GM12878 (cell line): ENCODE results near the gene CORO1C. TPM values are rescaled to one million over a fixed set of nuclear protein-coding genes. Genes with fewer than 3 reads are reported as not detected.

Source experiments
- ATAC-seq: fragments of 200-7000 bp; cut with Tn5 transposase; 3 replicates; pipeline ENCODE4 v1.9.1; 2020; ENCODE audit warnings: mild to moderate bottlenecking, moderate library complexity
- BruUV-seq: library from RNA; stranded (reverse); fragments of 400-500 nt; replicated peaks from 2 replicates; lab custom pipeline; 2021; lab: Mats Ljungman, UMichigan
- CTCF ChIA-PET: fragments of 300-600 bp; sonication (Branson Sonifier 250); formaldehyde crosslinking; extraction: SDS; loops from one replicate; lab custom pipeline; 2021; ENCODE audit warnings: inconsistent platforms; lab: Yijun Ruan, JAX
- POLR2A ChIA-PET: fragments of 350-600 bp; formaldehyde crosslinking; extraction: SDS; loops from one replicate; lab custom pipeline; 2021; ENCODE audit warnings: inconsistent platforms; lab: Charles Lee
- RAD21 ChIA-PET: fragments of 300-600 bp; sonication (Branson Sonifier 250); formaldehyde crosslinking; loops from one replicate; lab custom pipeline; 2023; ENCODE audit warnings: antibody characterized with exemption; ENCODE audit not compliant: unreplicated experiment; lab: Charles Lee
- SMC1A ChIA-PET: fragments of 300-600 bp; sonication (Branson Sonifier 250); formaldehyde crosslinking; loops from one replicate; lab custom pipeline; 2023; ENCODE audit not compliant: unreplicated experiment, uncharacterized antibody; lab: Charles Lee
- DNase-seq: peaks from one replicate; pipeline ENCODE4 v3.0.0-alpha.2; 2011; ENCODE audit warnings: low read depth, low spot score
- FAIRE-seq: peaks from 3 replicates; lab custom pipeline; 2011; peaks lifted over from hg19 to GRCh38; lab: Jason Lieb, UNC
- H2AFZ ChIP-seq: 2 replicates; pipeline ENCODE4 v1.6.0; 2011; ENCODE audit warnings: low read depth, low read length, control low read depth; ENCODE audit not compliant: control insufficient read depth
- H3K27ac ChIP-seq: 2 replicates; pipeline ENCODE4 v1.5.1; 2011; ENCODE audit warnings: control low read depth; ENCODE audit not compliant: control insufficient read depth, insufficient read depth
- H3K27me3 ChIP-seq, 2 experiments: replicated peaks in 1 of 2; 2 replicates each; pipeline versions ENCODE4 v1.6.0 to v1.6.1; 2011; ENCODE audit warnings: low read length in 1 of 2; ENCODE audit not compliant: control insufficient read depth in 2 of 2, insufficient read depth in 2 of 2
- H3K36me3 ChIP-seq, 2 experiments: 2 replicates each; pipeline ENCODE4 v1.5.1; 2011; ENCODE audit warnings: low read length in 1 of 2; ENCODE audit not compliant: control insufficient read depth in 2 of 2, insufficient read depth in 2 of 2
- H3K4me1 ChIP-seq: 2 replicates; pipeline ENCODE4 v1.6.1; 2011; ENCODE audit warnings: mild to moderate bottlenecking, low read length, moderate library complexity, mixed read lengths; ENCODE audit not compliant: control insufficient read depth, insufficient read depth
- H3K4me2 ChIP-seq: 2 replicates; pipeline ENCODE4 v1.6.0; 2011; ENCODE audit warnings: control low read depth; ENCODE audit not compliant: control insufficient read depth, insufficient read depth
- H3K4me3 ChIP-seq: fragments of 200-600 bp; sonication (generic); 2 replicates; pipeline ENCODE4 v1.5.1; 2016
- H3K79me2 ChIP-seq: 2 replicates; pipeline ENCODE4 v1.6.0; 2011; ENCODE audit warnings: low read length; ENCODE audit not compliant: control insufficient read depth, insufficient read depth
- H3K9ac ChIP-seq: 2 replicates; pipeline ENCODE4 v1.8.0; 2011; ENCODE audit warnings: low read length, control low read depth, mixed read lengths; ENCODE audit not compliant: control insufficient read depth, insufficient read depth
- H3K9me3 ChIP-seq: replicated peaks from 3 replicates; pipeline ENCODE4 v1.5.1; 2011; ENCODE audit warnings: mild to moderate bottlenecking, low read length; ENCODE audit not compliant: control insufficient read depth, insufficient read depth
- H4K20me1 ChIP-seq: 2 replicates; pipeline ENCODE4 v1.6.0; 2011; ENCODE audit not compliant: control insufficient read depth, insufficient read depth
- BMI1 ChIP-seq: fragments of 450-650 bp; IDR thresholded peaks from 2 replicates; pipeline ENCODE4 v1.6.1; 2016; ENCODE audit warnings: mild to moderate bottlenecking, moderate library complexity, borderline replicate concordance
- BRCA1 ChIP-seq: IDR thresholded peaks from 2 replicates; pipeline ENCODE4 v1.6.1; 2011; ENCODE audit warnings: low read depth, low read length, improper control_type of control experiment
- ETV6 ChIP-seq, 2 experiments: fragments of 450-650 bp in 1 of 2; IDR thresholded peaks in 1 of 2; conservative IDR thresholded peaks in 1 of 2; 2 replicates each; pipeline ENCODE4 v1.6.1; 2014; ENCODE audit warnings: antibody characterized with exemption in 1 of 2, borderline replicate concordance in 1 of 2, low read depth in 1 of 2, mild to moderate bottlenecking in 1 of 2, moderate library complexity in 1 of 2
- MEF2A ChIP-seq: IDR thresholded peaks from 2 replicates; pipeline ENCODE4 v1.6.1; 2011; ENCODE audit warnings: low read depth, mild to moderate bottlenecking, low read length, moderate library complexity; ENCODE audit not compliant: insufficient read depth
- SUPT20H ChIP-seq: IDR thresholded peaks from 2 replicates; pipeline ENCODE4 v1.6.1; 2011; ENCODE audit warnings: low read depth, mild to moderate bottlenecking, low read length, moderate library complexity, borderline replicate concordance; ENCODE audit not compliant: control insufficient read depth
- TAF1 ChIP-seq: IDR thresholded peaks from 2 replicates; pipeline ENCODE4 v1.6.1; 2011; ENCODE audit warnings: mild to moderate bottlenecking, low read depth, low read length, borderline replicate concordance
- TBL1XR1 ChIP-seq: IDR thresholded peaks from 2 replicates; pipeline ENCODE4 v1.6.1; 2012; ENCODE audit warnings: low read depth, low read length, improper control_type of control experiment
- ZBED1 ChIP-seq: IDR thresholded peaks from 2 replicates; pipeline ENCODE4 v1.6.1; 2016; ENCODE audit warnings: borderline replicate concordance
- ZNF622 ChIP-seq: fragments of 450-650 bp; IDR thresholded peaks from 2 replicates; pipeline ENCODE4 v1.6.1; 2017; ENCODE audit warnings: mild to moderate bottlenecking, inconsistent platforms
- WGBS: methylation state at CpG from one replicate; pipeline ENCODE4 v1.1.6; 2016; ENCODE audit warnings: low lambda C conversion rate; ENCODE audit not compliant: insufficient replicate concordance, insufficient coverage; ENCODE audit errors: missing lambda C conversion rate; 5-methylcytosine and 5-hydroxymethylcytosine counted together
- in situ Hi-C: fragments of 300-500 bp; cut with MboI; formaldehyde crosslinking; loops from 9 replicates; pipeline ENCODE4 v1.14.3; 2018; ENCODE audit warnings: mixed read lengths
- intact Hi-C: fragments of 100-400 bp; cut with micrococcal nuclease; formaldehyde crosslinking; loops from one replicate; pipeline ENCODE4 v1.14.2; 2022; ENCODE audit not compliant: unreplicated experiment
- polyA plus RNA-seq, 11 experiments: library from polyadenylated mRNA; depleted of rRNA in 4 of 11; unstranded in 6 of 11; stranded (reverse) in 5 of 11; fragments of >200 nt; fragmentation: Nextera tagmentation in 4 of 11; fragmentation: Illumina TruSeq in 1 of 11; extraction: Ambion mirVana in 4 of 11; extraction: Trizol in 1 of 11; gene quantifications; 1 replicate in 1 of 11; 2 replicates in 10 of 11; pipeline versions ENCODE4 v1.2.1 to v1.2.3, GENCODE V29; 2011 to 2016; ENCODE audit warnings: inconsistent platforms in 2 of 11, missing spikeins in 2 of 11, low read depth in 1 of 11
- total RNA-seq, 4 experiments: library from RNA; depleted of rRNA in 3 of 4; stranded (reverse); fragments of >200 nt in 3 of 4; fragmentation: Illumina TruSeq in 1 of 4; extraction: Trizol in 1 of 4; gene quantifications; 2 replicates each; pipeline versions ENCODE4 v1.2.1 to v1.2.3, GENCODE V29; 2013 to 2021
- TF ChIP-seq, protein P1 (sequence below): IDR thresholded peaks from 2 replicates; pipeline ENCODE4 v1.6.1; 2012; ENCODE audit warnings: improper control_type of control experiment, low read depth, low read length; ENCODE audit not compliant: insufficient replicate concordance
- TF ChIP-seq, protein P2 (sequence below): fragments of 450-650 bp; IDR thresholded peaks from 2 replicates; pipeline ENCODE4 v1.6.1; 2016; ENCODE audit warnings: mild to moderate bottlenecking

Gene CORO1C
- total and polyA plus RNA-seq, 10 of the 15 experiments (the other 5 are each of a cell fraction or from before 2014, with no cell fraction given) = 52.7 to 254 (median 171) TPM

- peak overlapping the region; percentile 88 for H3K4me3 ChIP-seq
- H3K27me3 ChIP-seq = no peaks in the 10 kb centered on the region
- no peaks in the 10 kb centered on the region for H3K9me3 ChIP-seq
- DNase-seq = no peak
- 81% methylated on average over 9 of the region's 9 CpGs for WGBS
- RAD21 ChIA-PET = interaction anchor here (0.6 to 2.9 kb wide), 6 partner anchors 17 to 94 kb away, joined by 3 to 14 read pairs (median 4); no protein-coding TSS in a partner anchor
- CTCF ChIA-PET = interaction anchor here (0.7 to 1.3 kb wide), 8 partner anchors 9 to 130 kb away, joined by 3 to 6 read pairs (median 4); no protein-coding TSS in a partner anchor
- in situ Hi-C loops = no loop called here
- H3K9ac ChIP-seq = peak overlapping the region; percentile 90
- TF ChIP-seq TAF1 = no peak
- TF ChIP-seq SUPT20H = no peak
- no peak for TF ChIP-seq ZBED1
- TF ChIP-seq MEF2A = no peak
- TF ChIP-seq, protein P1, sequence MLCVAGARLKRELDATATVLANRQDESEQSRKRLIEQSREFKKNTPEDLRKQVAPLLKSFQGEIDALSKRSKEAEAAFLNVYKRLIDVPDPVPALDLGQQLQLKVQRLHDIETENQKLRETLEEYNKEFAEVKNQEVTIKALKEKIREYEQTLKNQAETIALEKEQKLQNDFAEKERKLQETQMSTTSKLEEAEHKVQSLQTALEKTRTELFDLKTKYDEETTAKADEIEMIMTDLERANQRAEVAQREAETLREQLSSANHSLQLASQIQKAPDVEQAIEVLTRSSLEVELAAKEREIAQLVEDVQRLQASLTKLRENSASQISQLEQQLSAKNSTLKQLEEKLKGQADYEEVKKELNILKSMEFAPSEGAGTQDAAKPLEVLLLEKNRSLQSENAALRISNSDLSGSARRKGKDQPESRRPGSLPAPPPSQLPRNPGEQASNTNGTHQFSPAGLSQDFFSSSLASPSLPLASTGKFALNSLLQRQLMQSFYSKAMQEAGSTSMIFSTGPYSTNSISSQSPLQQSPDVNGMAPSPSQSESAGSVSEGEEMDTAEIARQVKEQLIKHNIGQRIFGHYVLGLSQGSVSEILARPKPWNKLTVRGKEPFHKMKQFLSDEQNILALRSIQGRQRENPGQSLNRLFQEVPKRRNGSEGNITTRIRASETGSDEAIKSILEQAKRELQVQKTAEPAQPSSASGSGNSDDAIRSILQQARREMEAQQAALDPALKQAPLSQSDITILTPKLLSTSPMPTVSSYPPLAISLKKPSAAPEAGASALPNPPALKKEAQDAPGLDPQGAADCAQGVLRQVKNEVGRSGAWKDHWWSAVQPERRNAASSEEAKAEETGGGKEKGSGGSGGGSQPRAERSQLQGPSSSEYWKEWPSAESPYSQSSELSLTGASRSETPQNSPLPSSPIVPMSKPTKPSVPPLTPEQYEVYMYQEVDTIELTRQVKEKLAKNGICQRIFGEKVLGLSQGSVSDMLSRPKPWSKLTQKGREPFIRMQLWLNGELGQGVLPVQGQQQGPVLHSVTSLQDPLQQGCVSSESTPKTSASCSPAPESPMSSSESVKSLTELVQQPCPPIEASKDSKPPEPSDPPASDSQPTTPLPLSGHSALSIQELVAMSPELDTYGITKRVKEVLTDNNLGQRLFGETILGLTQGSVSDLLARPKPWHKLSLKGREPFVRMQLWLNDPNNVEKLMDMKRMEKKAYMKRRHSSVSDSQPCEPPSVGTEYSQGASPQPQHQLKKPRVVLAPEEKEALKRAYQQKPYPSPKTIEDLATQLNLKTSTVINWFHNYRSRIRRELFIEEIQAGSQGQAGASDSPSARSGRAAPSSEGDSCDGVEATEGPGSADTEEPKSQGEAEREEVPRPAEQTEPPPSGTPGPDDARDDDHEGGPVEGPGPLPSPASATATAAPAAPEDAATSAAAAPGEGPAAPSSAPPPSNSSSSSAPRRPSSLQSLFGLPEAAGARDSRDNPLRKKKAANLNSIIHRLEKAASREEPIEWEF = no peak
- no peak for TF ChIP-seq BRCA1
- TF ChIP-seq, protein P2, sequence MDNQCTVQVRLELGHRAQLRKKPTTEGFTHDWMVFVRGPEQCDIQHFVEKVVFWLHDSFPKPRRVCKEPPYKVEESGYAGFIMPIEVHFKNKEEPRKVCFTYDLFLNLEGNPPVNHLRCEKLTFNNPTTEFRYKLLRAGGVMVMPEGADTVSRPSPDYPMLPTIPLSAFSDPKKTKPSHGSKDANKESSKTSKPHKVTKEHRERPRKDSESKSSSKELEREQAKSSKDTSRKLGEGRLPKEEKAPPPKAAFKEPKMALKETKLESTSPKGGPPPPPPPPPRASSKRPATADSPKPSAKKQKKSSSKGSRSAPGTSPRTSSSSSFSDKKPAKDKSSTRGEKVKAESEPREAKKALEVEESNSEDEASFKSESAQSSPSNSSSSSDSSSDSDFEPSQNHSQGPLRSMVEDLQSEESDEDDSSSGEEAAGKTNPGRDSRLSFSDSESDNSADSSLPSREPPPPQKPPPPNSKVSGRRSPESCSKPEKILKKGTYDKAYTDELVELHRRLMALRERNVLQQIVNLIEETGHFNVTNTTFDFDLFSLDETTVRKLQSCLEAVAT = no peak
- TF ChIP-seq ZNF622 = no peak
- TF ChIP-seq TBL1XR1 = no peak
- TF ChIP-seq ETV6 (conservative IDR thresholded peaks at IDR 0.05 in 1 of 2, IDR thresholded peaks at IDR 0.05 in 1 of 2; ENCODE audit: borderline replicate concordance in 1 of 2, low read depth in 1 of 2) = no peak
- TF ChIP-seq BMI1 = no peak
- H3K79me2 ChIP-seq = peaks cover 69% of the 10 kb centered on the region
- ATAC-seq = no peak
- SMC1A ChIA-PET = interaction anchor here (0.9 to 6.3 kb wide), 7 partner anchors 15 to 124 kb away, joined by 3 to 61 read pairs (median 5); no protein-coding TSS in a partner anchor
- POLR2A ChIA-PET = interaction anchor here (1.0 to 2.3 kb wide), 4 partner anchors 14 to 63 kb away, joined by 4 to 7 read pairs (median 7); no protein-coding TSS in a partner anchor
- no peaks in the 10 kb centered on the region for H3K36me3 ChIP-seq
- no peaks in the 10 kb centered on the region for H4K20me1 ChIP-seq
- no peak overlapping the region for H2AFZ ChIP-seq
- H3K4me1 ChIP-seq = peaks cover 16% of the 10 kb centered on the region
- intact Hi-C loops = no loop called here
- peak overlapping the region; percentile 79; the same call in 1 of the 2 replicates for H3K27ac ChIP-seq
- no peak for FAIRE-seq
- H3K4me2 ChIP-seq = peak overlapping the region; percentile 90
- BruUV-seq = no TSS peak
These were observed 2.3 kb downstream of the CORO1C start for GRCh38 chr12:108728820-108729611.
